Epithelial cell of esophagus (primary cell): Measurements from ENCODE around the gene ZMIZ1.

Experiments
- DNase-seq: peaks from one replicate; pipeline ENCODE4 v3.0.0; 2010; ENCODE audit warnings: low read depth
- H3K4me3 ChIP-seq: 2 replicates; pipeline ENCODE4 v1.5.1; 2011; ENCODE audit warnings: mild to moderate bottlenecking, low read length, control low read depth
- CTCF ChIP-seq: IDR thresholded peaks from 2 replicates; pipeline ENCODE4 v1.5.1; 2011; ENCODE audit warnings: low read depth, mild to moderate bottlenecking, low read length, control low read depth, inconsistent platforms; ENCODE audit not compliant: insufficient read depth; ENCODE audit errors: missing control alignments

Gene ZMIZ1

GRCh38 chr10:79244068-79244442 lies 175.3 kb downstream of the ZMIZ1 start:
- no peak for TF ChIP-seq CTCF
- H3K4me3 ChIP-seq: peak overlapping the region; percentile 18
- no peak for DNase-seq

GRCh38 chr10:79244841-79245504 lies 176.2 kb downstream of the ZMIZ1 start:
- TF ChIP-seq CTCF: no peak
- no peak overlapping the region for H3K4me3 ChIP-seq
- no peak for DNase-seq

GRCh38 chr10:79245539-79246208 lies 176.9 kb downstream of the ZMIZ1 start:
- H3K4me3 ChIP-seq: no peak overlapping the region
- no peak for TF ChIP-seq CTCF

GRCh38 chr10:79246209-79246581 lies 177.4 kb downstream of the ZMIZ1 start:
- no peak overlapping the region for H3K4me3 ChIP-seq
- DNase-seq: no peak
- TF ChIP-seq CTCF: no peak

More at GRCh38 chr10:79245539-79246208, 176.9 kb downstream of the ZMIZ1 start:
- DNase-seq: no peak

GRCh38 chr10:79246606-79247275 lies 178.0 kb downstream of the ZMIZ1 start:
- no peak for TF ChIP-seq CTCF
- DNase-seq: no peak
- no peak overlapping the region for H3K4me3 ChIP-seq

GRCh38 chr10:79247373-79248137 lies 178.8 kb downstream of the ZMIZ1 start:
- DNase-seq: no peak
- no peak overlapping the region for H3K4me3 ChIP-seq
- no peak for TF ChIP-seq CTCF
